GM11168 (cell line): ENCODE data around the gene CSF1.

ENCODE experiments used
- in situ Hi-C: fragments of 300-500 bp; cut with MboI; formaldehyde crosslinking; loops from one replicate; pipeline ENCODE4 v1.12.0; 2022; ENCODE audit warnings: low sequenced_read_pairs; ENCODE audit not compliant: unreplicated experiment

CSF1 gene

GRCh38 chr1:109974191-109974590, 63.5 kb downstream of the CSF1 start:
- in situ Hi-C loops: no loop called here

DNA sequence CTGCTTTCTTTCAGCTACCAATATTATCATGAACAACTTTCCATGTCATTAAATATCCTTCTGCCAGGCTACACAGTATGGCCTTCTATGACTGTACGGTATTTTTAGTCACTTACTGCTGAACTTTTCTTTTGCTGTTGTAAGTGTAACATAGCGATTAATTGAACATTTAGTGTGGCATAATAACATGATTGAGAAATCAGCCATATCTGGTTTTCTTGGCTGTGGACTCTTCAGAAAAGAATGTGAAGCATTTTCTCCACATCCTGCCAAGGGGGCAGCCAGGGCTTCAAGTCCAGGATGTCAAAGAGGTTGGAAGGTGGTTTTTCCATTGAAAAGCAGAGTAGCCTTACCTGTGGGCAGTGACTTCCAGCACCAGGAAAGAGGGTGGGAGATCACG, 65.1 kb downstream of the CSF1 start:
- in situ Hi-C loops: loop anchor here (5.0 kb wide), 1 partner anchor 203 kb away; no protein-coding TSS in a partner anchor

- in situ Hi-C loops: loop anchor here (5.0 kb wide), 1 partner anchor 204 kb away; no protein-coding TSS in a partner anchor
Measured at GRCh38 chr1:109976762-109977161, 66.1 kb downstream of the CSF1 start.

GRCh38 chr1:109977225-109977624, 66.6 kb downstream of the CSF1 start:
- in situ Hi-C loops: loop anchor here (5.0 kb wide), 1 partner anchor 205 kb away; no protein-coding TSS in a partner anchor

DNA sequence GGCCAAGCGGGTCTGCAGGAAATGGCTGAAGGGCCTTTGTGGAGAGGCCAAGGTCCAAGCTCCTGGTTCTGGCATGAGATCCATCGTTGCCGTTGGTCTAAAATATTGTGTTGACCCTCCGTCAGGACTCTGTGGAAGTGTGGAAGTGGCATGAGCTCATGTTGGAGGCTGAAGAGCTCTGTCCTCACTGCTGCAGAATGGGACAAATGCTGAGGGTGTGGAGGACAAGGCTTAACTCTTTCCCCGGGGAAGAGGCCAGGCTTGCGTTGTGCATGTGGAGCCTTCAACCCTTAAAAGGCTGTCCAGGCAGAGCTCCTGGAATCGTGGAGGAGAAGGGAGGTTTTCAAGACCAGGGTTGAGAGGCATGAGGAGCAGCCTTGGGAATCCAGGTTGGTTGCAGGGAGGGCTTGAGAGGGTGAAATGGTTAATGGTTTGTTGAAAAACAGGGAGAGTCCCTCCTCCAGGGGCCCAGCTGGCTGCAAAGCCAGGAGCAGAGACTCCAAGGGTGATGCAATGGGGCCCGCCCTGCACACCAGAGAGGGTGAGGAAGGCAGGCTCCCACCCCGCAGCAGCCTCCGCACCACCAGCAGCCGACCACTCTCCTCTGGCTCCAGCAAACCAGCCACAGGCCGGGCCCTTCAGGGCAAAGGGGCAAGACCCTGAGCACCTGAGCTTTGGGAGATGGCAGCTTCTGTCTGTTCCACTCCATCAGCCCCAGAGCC, 67.2 kb downstream of the CSF1 start:
- in situ Hi-C loops: loop anchor here (5.0 kb wide), 1 partner anchor 206 kb away; no protein-coding TSS in a partner anchor

DNA sequence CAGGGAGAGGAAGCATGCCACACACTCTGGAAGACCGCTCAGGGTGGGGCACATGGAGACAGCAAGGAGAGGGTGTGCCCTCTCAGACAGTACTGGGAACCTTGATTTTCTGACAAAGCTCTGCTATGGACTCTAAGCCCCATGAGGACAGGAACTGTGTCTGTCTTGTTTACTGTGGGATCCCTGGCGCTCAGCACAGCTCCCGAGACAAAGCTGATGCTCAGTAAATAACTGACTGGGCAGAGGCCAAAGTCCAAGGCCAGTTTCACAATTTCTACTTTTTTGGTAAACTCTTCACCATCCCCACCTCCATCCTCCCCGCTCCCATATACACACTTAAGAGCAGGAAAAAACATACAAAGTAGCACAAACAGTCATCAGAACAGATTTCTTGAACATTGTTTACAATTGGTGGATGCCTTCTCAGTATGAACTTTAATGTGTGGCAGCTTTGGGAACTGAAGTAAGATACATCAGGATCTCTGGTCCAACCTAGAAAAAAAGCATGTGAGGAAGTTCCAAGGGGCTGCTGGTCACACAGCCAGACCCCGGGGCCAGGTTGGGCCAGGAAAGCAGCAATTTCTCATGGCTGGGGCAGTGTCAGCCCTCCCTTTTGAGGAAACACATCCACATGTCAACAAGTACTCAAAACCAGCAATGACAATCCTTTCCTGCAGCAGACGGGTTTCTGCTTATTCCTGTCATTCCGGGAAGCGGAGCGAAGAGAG, 68.3 kb downstream of the CSF1 start:
- in situ Hi-C loops: loop anchor here (5.0 kb wide), 1 partner anchor 207 kb away; no protein-coding TSS in a partner anchor

GRCh38 chr1:109979489-109980091, 68.9 kb downstream of the CSF1 start:
- in situ Hi-C loops: loop anchor here (5.0 to 10.0 kb wide), 2 partner anchors 207 to 435 kb away; partner anchors contain the start of gene GNAI3
